ENCODE results near the gene CCDC177.

CCDC177 gene

GRCh38 chr14:69610020-69610873, 35.6 kb upstream of the CCDC177 start:
- Histone ChIP-seq H3K4me2 (ENCODE audit: low read depth, low read length, poor library complexity, severe bottlenecking) (peak overlapping the region; percentile 70), H3K9me2 (replicated peaks; ENCODE audit: insufficient read depth, low read length) (no peaks in the 10 kb centered on the region), H3K27me3 (ENCODE audit: low read length) (no peaks in the 10 kb centered on the region), H3K4me3 (ENCODE audit: insufficient read depth, low read length, poor library complexity, severe bottlenecking) (peak overlapping the region; percentile 53), H3K9ac (ENCODE audit: low read length) (peak overlapping the region; percentile 59), H3K36me3 (ENCODE audit: low read length) (no peaks in the 10 kb centered on the region), H3K27ac (ENCODE audit: low read depth, low read length) (peak overlapping the region; percentile 43), H3F3A (ENCODE audit: insufficient read depth) (peaks cover 29% of the 10 kb centered on the region), H3K79me2 (ENCODE audit: insufficient read depth, low read length) (peaks cover 18% of the 10 kb centered on the region), H4K20me1 (ENCODE audit: low read depth, low read length) (no peaks in the 10 kb centered on the region), H2AFZ (ENCODE audit: low read depth, low read length, severe bottlenecking) (peak overlapping the region; percentile 65), H3K9me3 (ENCODE audit: insufficient read depth, low read length) (no peaks in the 10 kb centered on the region)
- TF ChIP-seq EZH2phosphoT487 (conservative IDR thresholded peaks at IDR 0.05; ENCODE audit: low read length) (no peak), CTCF (IDR thresholded peaks at IDR 0.05; ENCODE audit: insufficient read depth, low read length, poor library complexity, severe bottlenecking) (no peak)

GRCh38 chr14:69606258-69607184, 31.9 kb upstream of the CCDC177 start:
- Histone ChIP-seq H2AFZ (ENCODE audit: low read depth, low read length, severe bottlenecking) (no peak overlapping the region), H3K9me3 (ENCODE audit: insufficient read depth, low read length) (no peaks in the 10 kb centered on the region), H4K20me1 (ENCODE audit: low read depth, low read length) (no peaks in the 10 kb centered on the region), H3K27me3 (ENCODE audit: low read length) (no peaks in the 10 kb centered on the region), H3K4me3 (ENCODE audit: insufficient read depth, low read length, poor library complexity, severe bottlenecking) (no peak overlapping the region), H3K4me2 (ENCODE audit: low read depth, low read length, poor library complexity, severe bottlenecking) (no peak overlapping the region), H3K79me2 (ENCODE audit: insufficient read depth, low read length) (no peaks in the 10 kb centered on the region), H3K27ac (ENCODE audit: low read depth, low read length) (no peak overlapping the region), H3K9me2 (replicated peaks; ENCODE audit: insufficient read depth, low read length) (no peaks in the 10 kb centered on the region), H3F3A (ENCODE audit: insufficient read depth) (no peaks in the 10 kb centered on the region), H3K36me3 (ENCODE audit: low read length) (no peaks in the 10 kb centered on the region), H3K9ac (ENCODE audit: low read length) (no peak overlapping the region)
- TF ChIP-seq EZH2phosphoT487 (conservative IDR thresholded peaks at IDR 0.05; ENCODE audit: low read length) (no peak), CTCF (IDR thresholded peaks at IDR 0.05; ENCODE audit: insufficient read depth, low read length, poor library complexity, severe bottlenecking) (no peak)

- H3K27ac ChIP-seq (ENCODE audit: low read depth, low read length): no peak overlapping the region
- H4K20me1 ChIP-seq (ENCODE audit: low read depth, low read length): no peaks in the 10 kb centered on the region
- H3K9me2 ChIP-seq (replicated peaks; ENCODE audit: insufficient read depth, low read length): no peaks in the 10 kb centered on the region
- no peaks in the 10 kb centered on the region for H3K79me2 ChIP-seq (ENCODE audit: insufficient read depth, low read length)
- TF ChIP-seq EZH2phosphoT487 (conservative IDR thresholded peaks at IDR 0.05; ENCODE audit: low read length) (no peak), CTCF (IDR thresholded peaks at IDR 0.05; ENCODE audit: insufficient read depth, low read length, poor library complexity, severe bottlenecking) (no peak)
- H3K4me2 ChIP-seq (ENCODE audit: low read depth, low read length, poor library complexity, severe bottlenecking): no peak overlapping the region
- no peak overlapping the region for H3K9ac ChIP-seq (ENCODE audit: low read length)
- H3K4me3 ChIP-seq (ENCODE audit: insufficient read depth, low read length, poor library complexity, severe bottlenecking): no peak overlapping the region
- no peaks in the 10 kb centered on the region for H3K27me3 ChIP-seq (ENCODE audit: low read length)
- H2AFZ ChIP-seq (ENCODE audit: low read depth, low read length, severe bottlenecking): no peak overlapping the region
- no peaks in the 10 kb centered on the region for H3K9me3 ChIP-seq (ENCODE audit: insufficient read depth, low read length)
- H3K36me3 ChIP-seq (ENCODE audit: low read length): no peaks in the 10 kb centered on the region
- no peaks in the 10 kb centered on the region for H3F3A ChIP-seq (ENCODE audit: insufficient read depth)
These were observed 31.1 kb upstream of the CCDC177 start for GRCh38 chr14:69605738-69606137.

All from SU-DHL-6 (cell line).